HFFc6 (cell line): ENCODE results near the gene WNT3A. TPM values are rescaled to one million over a fixed set of nuclear protein-coding genes. Genes with fewer than 3 reads are reported as not detected.

Experiments used
- DNase-seq: peaks from one replicate; pipeline ENCODE4 v3.0.0-alpha.2; 2018
- H3K27ac Mint-ChIP-seq: 2 replicates; pipeline ENCODE4 v1.8.0; 2020; ENCODE audit warnings: mild to moderate bottlenecking, mixed read lengths
- H3K27me3 Mint-ChIP-seq: 2 replicates; pipeline ENCODE4 v1.8.0; 2021; ENCODE audit warnings: mild to moderate bottlenecking, moderate library complexity, mixed read lengths; ENCODE audit not compliant: insufficient read depth
- H3K36me3 Mint-ChIP-seq: 2 replicates; pipeline ENCODE4 v1.8.0; 2021; ENCODE audit warnings: low read depth, mixed read lengths
- H3K4me1 Mint-ChIP-seq: 2 replicates; pipeline ENCODE4 v1.8.0; 2020; ENCODE audit warnings: low read depth, mixed read lengths
- H3K4me3 Mint-ChIP-seq: 2 replicates; pipeline ENCODE4 v1.8.0; 2020; ENCODE audit warnings: mild to moderate bottlenecking, moderate library complexity, mixed read lengths
- H3K9me3 Mint-ChIP-seq: 2 replicates; pipeline ENCODE4 v1.8.0; 2020; ENCODE audit warnings: mild to moderate bottlenecking, mixed read lengths
- total RNA-seq, 6 experiments: library from RNA; stranded (reverse); fragmentation: NEBNext Ultra II Directional; extraction: Animal tissue kit (Norgen Biotek cat#: 25700); gene quantifications; 2 replicates in 1 of 6; 3 replicates in 5 of 6; pipeline ENCODE4 v1.2.3, GENCODE V29; 2021
- TF ChIP-seq, protein P1 (sequence below): fragments of 200-600 bp; sonication (generic); IDR thresholded peaks from 2 replicates; pipeline ENCODE4 v1.5.0; 2021; ENCODE audit warnings: antibody characterized with exemption, mild to moderate bottlenecking

WNT3A gene
- total RNA-seq, 6 experiments from 2014 or later: not detected

DNA sequence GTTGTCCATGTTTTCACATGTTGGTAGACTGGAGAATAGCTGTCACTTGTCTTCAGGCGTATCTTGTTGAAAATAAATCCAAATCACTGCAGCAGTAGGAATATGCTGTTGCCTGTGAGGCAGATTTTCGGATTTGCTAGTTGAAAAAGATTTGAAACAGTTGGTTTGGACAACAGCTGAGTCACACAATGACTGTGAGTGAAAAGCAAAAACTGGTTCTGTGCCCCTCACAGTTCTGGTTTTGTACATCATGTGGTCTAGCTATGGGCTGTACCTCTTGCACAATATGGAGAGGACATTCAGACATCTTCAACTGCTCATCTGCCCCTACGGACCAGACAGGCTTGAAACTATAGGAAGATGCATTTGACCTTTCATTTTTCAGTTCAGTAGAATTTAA is 77.5 kb downstream of the WNT3A start:
- H3K27me3 Mint-ChIP-seq: peaks cover 11% of the 10 kb centered on the region
- peaks cover 56% of the 10 kb centered on the region for H3K4me1 Mint-ChIP-seq
- DNase-seq: peak; percentile 88
- H3K27ac Mint-ChIP-seq: peak overlapping the region; percentile 95
- H3K9me3 Mint-ChIP-seq: no peaks in the 10 kb centered on the region
- peak overlapping the region; percentile 98 for H3K4me3 Mint-ChIP-seq
- peaks cover 35% of the 10 kb centered on the region for H3K36me3 Mint-ChIP-seq
- TF ChIP-seq, protein P1, sequence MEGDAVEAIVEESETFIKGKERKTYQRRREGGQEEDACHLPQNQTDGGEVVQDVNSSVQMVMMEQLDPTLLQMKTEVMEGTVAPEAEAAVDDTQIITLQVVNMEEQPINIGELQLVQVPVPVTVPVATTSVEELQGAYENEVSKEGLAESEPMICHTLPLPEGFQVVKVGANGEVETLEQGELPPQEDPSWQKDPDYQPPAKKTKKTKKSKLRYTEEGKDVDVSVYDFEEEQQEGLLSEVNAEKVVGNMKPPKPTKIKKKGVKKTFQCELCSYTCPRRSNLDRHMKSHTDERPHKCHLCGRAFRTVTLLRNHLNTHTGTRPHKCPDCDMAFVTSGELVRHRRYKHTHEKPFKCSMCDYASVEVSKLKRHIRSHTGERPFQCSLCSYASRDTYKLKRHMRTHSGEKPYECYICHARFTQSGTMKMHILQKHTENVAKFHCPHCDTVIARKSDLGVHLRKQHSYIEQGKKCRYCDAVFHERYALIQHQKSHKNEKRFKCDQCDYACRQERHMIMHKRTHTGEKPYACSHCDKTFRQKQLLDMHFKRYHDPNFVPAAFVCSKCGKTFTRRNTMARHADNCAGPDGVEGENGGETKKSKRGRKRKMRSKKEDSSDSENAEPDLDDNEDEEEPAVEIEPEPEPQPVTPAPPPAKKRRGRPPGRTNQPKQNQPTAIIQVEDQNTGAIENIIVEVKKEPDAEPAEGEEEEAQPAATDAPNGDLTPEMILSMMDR: no peak

DNA sequence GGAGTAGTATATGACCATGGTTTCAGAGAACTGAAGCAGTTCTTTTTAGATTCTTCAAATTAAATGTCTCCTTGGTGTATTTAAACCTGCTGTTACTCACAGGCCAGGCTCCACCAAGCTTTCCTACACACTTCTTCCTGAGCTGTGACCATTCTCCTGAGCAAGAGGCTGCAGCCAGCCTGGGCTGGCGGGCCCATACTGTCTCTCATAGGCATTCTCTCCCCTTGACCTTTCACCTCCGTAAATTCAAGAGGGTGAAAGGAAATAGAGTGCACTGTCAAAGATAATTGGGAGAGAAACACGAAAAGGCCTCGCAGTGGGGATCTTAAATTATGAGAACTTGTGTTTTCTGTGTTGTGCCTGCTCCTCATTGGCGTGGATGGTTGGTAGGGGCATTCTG is 78.0 kb downstream of the WNT3A start:
- Mint-ChIP-seq H3K9me3 (no peaks in the 10 kb centered on the region), H3K27me3 (peaks cover 11% of the 10 kb centered on the region), H3K36me3 (peaks cover 35% of the 10 kb centered on the region), H3K4me3 (peak overlapping the region; percentile 98), H3K27ac (peak overlapping the region; percentile 95), H3K4me1 (peaks cover 61% of the 10 kb centered on the region)
- TF ChIP-seq, protein P1: no peak
- no peak for DNase-seq

DNA sequence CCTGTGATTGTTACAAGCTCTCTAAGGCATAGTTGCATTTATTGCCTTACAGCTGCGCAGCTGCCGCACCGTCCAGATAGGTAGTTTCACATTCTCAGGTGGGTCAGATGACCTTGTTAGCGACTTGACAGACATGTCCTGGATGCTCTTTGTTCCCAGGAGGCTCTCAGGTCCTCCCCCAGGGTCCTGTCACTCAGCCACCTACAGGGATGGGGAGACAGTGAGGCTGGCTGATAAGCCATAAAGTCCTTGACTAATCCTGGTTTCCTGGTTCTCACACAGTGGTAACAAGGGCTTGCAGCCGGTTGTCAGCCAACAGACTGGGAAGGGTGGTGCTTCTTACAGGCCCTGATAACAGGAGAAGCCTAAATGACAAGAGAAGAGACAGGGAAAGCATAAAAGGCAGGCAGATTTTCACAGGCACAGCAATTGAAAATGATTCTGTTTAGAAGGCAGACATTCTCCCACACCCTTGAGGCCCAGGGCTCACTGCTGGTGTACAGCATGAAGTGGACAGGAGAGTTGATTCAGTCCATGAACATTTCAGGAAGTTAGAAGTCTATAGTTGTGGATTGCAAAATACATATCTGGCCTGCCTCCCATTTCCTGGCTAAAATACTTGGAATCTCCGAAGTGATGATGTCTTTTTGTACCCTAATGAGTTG is 78.6 kb downstream of the WNT3A start:
- Mint-ChIP-seq H3K4me1 (peaks cover 67% of the 10 kb centered on the region), H3K27me3 (peaks cover 11% of the 10 kb centered on the region), H3K36me3 (peaks cover 36% of the 10 kb centered on the region), H3K27ac (peak overlapping the region; percentile 95), H3K9me3 (no peaks in the 10 kb centered on the region), H3K4me3 (peak overlapping the region; percentile 98)
- TF ChIP-seq, protein P1: no peak
- peak; percentile 81 for DNase-seq

DNA sequence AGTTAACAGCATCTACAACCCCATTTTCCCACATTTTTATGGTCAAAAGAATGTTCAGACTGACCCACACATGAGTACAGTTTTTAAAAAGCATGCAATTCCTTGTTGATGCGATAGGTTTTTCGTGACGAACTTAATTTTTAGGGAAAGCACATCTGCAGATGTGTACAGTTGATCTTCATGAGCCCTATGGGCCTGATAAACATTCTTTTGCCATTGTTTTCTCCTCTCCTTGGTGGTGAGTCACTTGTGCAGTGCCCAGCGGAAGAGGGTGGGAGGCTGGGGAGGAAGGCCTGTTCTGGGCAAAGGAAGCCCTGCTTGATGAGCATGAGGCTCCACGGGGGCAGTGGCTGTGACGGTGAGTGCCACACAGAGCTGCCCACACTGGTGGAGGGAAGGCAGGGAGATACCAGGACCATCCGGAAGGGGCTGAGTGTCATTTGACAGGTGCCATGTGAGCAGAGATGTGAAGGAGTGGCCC is 81.0 kb downstream of the WNT3A start:
- peaks cover 11% of the 10 kb centered on the region for H3K27me3 Mint-ChIP-seq
- H3K4me3 Mint-ChIP-seq: peak overlapping the region; percentile 98
- TF ChIP-seq, protein P1: peak; percentile 65
- DNase-seq: peak; percentile 89
- H3K27ac Mint-ChIP-seq: peak overlapping the region; percentile 95
- no peaks in the 10 kb centered on the region for H3K9me3 Mint-ChIP-seq
- peaks cover 60% of the 10 kb centered on the region for H3K36me3 Mint-ChIP-seq
- peaks cover 85% of the 10 kb centered on the region for H3K4me1 Mint-ChIP-seq

DNA sequence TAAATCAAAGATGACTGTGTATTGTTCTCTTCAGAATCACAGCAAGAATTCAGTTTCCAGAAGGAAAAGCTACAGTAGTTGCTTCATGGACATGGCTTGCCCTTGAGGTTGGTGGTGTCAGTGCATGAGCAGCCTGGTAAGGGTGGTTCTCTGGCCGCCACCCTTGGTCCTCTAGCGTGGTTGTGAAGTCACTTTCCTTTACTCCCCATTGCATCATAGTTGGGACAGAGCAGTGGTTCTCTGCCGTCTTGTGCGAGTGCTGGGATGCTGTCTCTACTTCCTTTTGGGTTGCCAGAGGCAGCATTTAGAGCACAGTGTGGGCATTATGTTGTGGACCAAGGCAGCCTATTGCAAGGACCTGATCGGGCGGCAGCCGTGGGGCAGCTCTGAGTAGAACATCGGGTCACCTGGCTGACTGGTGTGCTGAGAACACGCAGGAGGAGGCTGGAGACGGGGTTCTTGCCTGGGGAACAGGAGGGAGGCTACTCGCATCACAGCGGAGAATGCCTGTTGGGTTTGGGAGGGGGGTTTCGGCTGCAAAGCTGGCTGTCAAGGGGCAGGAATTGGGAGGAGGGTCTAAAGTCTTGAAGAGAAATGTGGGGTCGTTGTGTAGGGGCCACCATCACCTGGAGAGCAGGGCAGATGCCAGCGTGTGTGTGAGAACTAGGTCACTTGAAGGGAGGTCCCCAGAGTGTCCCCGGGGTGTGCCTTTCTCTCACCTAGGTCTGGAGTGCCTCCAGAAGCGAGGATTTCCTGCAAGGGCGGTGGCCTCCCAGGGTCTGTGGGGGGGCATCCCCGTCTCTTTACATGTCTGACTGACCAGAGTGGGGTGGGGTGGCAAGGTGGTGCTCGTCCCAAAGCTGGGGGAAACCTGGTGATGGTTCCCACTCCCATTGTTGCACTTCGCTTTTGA is 82.0 kb downstream of the WNT3A start:
- H3K4me1 Mint-ChIP-seq: peaks cover 85% of the 10 kb centered on the region
- peaks cover under 1% of the 10 kb centered on the region; the same call in 1 of the 2 replicates for H3K9me3 Mint-ChIP-seq
- peaks cover 53% of the 10 kb centered on the region for H3K36me3 Mint-ChIP-seq
- H3K27me3 Mint-ChIP-seq: peaks cover 6% of the 10 kb centered on the region
- DNase-seq: no peak
- peak overlapping the region; percentile 95 for H3K27ac Mint-ChIP-seq
- TF ChIP-seq, protein P1: no peak
- H3K4me3 Mint-ChIP-seq: peak overlapping the region; percentile 98
